ENCODE results near the gene CIAPIN1.

The CIAPIN1 gene

DNA sequence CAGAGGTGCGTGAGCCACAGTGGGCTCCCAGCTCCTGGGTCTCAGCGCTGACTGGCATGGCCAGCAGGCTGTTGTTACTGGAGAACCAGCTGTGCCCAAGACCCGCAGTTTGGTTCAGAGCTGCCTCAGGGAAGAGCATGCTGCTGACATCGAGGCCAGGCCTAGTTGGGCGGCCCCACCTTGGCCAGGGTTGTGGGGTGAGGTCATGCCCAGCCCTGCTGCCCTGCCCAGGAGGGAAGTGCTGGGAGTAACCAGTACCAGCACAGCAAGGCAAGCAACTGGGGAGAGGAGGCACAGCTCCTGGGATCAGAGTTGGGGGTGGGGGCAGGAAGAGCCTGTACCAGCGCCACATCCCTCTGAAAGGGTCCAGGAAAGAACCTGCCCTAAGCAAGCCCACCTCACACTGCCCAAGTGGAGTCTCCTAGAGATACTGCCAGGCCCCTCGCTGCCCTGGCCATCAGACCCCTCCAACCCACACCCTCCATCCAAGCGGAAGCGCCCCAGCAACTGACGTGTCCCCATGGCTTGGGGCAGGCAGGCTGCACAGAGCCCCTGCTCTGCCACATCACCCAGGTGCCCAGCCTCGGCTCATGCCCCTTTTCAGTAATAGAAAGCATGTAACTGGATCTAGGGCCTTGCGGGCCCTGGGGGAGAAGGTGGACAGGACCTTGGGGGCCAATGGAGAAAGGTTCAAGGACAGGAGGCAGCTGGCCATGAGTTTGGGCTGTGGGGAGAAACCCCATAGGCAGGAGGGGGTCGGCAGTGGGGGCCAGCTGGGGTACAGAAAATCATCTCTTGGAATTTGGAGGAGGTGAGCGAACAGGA is 38.1 kb upstream of the CIAPIN1 start:
- DNase-seq (ENCODE audit: low spot score): no peak
- in situ Hi-C loops (cut with MboI; ENCODE audit: low sequenced_read_pairs, unreplicated experiment): no loop called here
- TF ChIP-seq CTCF (IDR thresholded peaks at IDR 0.05; ENCODE audit: borderline replicate concordance, control extremely low read depth, extremely low read depth, insufficient read depth, missing control alignments): no peak

- in situ Hi-C loops (cut with MboI; ENCODE audit: low sequenced_read_pairs, unreplicated experiment): no loop called here
- DNase-seq (ENCODE audit: low spot score): no peak
- no peak for TF ChIP-seq CTCF (IDR thresholded peaks at IDR 0.05; ENCODE audit: borderline replicate concordance, control extremely low read depth, extremely low read depth, insufficient read depth, missing control alignments)
Measured at GRCh38 chr16:57484515-57485005, 37.4 kb upstream of the CIAPIN1 start.

GRCh38 chr16:57483725-57484514 is 36.7 kb upstream of the CIAPIN1 start:
- in situ Hi-C loops (cut with MboI; ENCODE audit: low sequenced_read_pairs, unreplicated experiment): no loop called here

GRCh38 chr16:57482845-57483545 is 35.8 kb upstream of the CIAPIN1 start:
- no peak for DNase-seq (ENCODE audit: low spot score)
- in situ Hi-C loops (cut with MboI; ENCODE audit: low sequenced_read_pairs, unreplicated experiment): no loop called here
- TF ChIP-seq CTCF (IDR thresholded peaks at IDR 0.05; ENCODE audit: borderline replicate concordance, control extremely low read depth, extremely low read depth, insufficient read depth, missing control alignments): no peak

More at GRCh38 chr16:57483725-57484514, 36.7 kb upstream of the CIAPIN1 start:
- TF ChIP-seq CTCF (IDR thresholded peaks at IDR 0.05; ENCODE audit: borderline replicate concordance, control extremely low read depth, extremely low read depth, insufficient read depth, missing control alignments): no peak
- DNase-seq (ENCODE audit: low spot score): no peak

GRCh38 chr16:57481421-57481820 is 34.2 kb upstream of the CIAPIN1 start:
- no peak for TF ChIP-seq CTCF (IDR thresholded peaks at IDR 0.05; ENCODE audit: borderline replicate concordance, control extremely low read depth, extremely low read depth, insufficient read depth, missing control alignments)
- in situ Hi-C loops (cut with MboI; ENCODE audit: low sequenced_read_pairs, unreplicated experiment): no loop called here
- DNase-seq (ENCODE audit: low spot score): no peak

DNA sequence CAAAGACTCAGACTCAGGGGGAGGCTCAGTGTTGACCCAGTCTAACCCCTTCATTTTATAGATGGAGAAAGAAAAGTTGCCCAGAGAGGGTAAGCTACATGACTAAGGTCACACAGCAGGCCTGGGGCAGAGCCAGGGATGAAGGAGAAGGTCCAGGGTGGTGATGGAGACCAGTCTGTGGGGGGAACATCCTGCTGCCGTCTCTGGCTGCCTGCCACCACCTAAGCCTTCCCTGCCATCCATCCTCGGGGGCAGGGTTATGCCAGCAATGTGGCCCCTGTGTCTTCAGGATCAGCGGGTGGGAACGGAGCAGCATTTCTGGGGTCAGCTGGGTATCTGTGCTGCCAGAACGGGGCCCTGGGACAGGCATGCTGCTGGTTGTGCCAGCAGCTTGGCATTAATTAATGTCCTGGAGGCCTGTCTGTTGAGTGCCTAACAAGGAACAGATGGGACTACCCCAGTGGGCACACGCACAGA is 33.6 kb upstream of the CIAPIN1 start:
- in situ Hi-C loops (cut with MboI; ENCODE audit: low sequenced_read_pairs, unreplicated experiment): no loop called here
- DNase-seq (ENCODE audit: low spot score): no peak
- no peak for TF ChIP-seq CTCF (IDR thresholded peaks at IDR 0.05; ENCODE audit: borderline replicate concordance, control extremely low read depth, extremely low read depth, insufficient read depth, missing control alignments)

Data from GM13976 (cell line).